ENCODE results near the gene KCNK4.

DNA sequence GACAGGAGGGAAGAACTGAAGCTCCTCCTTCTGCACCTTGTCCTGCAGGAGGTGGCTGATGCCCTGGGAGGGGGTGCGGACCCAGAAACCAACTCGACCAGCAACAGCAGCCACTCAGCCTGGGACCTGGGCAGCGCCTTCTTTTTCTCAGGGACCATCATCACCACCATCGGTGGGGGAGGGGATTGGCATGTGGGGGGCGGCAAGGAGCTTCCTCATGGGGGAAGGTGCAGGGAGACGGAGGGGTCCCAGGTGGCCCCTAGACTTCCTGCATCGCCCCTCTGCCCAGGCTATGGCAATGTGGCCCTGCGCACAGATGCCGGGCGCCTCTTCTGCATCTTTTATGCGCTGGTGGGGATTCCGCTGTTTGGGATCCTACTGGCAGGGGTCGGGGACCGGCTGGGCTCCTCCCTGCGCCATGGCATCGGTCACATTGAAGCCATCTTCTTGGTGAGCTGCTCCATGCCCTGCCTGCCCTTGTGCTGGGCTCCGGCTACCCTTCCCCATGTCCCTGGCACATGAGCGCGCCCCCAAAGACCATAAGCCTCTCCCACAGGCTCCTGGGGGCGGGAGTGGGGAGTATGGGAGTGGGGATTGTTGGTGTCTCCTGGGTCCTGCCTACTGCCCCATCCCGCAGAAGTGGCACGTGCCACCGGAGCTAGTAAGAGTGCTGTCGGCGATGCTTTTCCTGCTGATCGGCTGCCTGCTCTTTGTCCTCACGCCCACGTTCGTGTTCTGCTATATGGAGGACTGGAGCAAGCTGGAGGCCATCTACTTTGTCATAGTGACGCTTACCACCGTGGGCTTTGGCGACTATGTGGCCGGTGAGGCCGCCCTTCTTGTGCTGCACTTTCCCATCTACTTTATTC, 6.0 kb downstream of the KCNK4 start:
- TF ChIP-seq, protein P1, sequence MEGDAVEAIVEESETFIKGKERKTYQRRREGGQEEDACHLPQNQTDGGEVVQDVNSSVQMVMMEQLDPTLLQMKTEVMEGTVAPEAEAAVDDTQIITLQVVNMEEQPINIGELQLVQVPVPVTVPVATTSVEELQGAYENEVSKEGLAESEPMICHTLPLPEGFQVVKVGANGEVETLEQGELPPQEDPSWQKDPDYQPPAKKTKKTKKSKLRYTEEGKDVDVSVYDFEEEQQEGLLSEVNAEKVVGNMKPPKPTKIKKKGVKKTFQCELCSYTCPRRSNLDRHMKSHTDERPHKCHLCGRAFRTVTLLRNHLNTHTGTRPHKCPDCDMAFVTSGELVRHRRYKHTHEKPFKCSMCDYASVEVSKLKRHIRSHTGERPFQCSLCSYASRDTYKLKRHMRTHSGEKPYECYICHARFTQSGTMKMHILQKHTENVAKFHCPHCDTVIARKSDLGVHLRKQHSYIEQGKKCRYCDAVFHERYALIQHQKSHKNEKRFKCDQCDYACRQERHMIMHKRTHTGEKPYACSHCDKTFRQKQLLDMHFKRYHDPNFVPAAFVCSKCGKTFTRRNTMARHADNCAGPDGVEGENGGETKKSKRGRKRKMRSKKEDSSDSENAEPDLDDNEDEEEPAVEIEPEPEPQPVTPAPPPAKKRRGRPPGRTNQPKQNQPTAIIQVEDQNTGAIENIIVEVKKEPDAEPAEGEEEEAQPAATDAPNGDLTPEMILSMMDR (conservative IDR thresholded peaks at IDR 0.05; ENCODE audit: low read depth, low read length), result no peak
- no peak for TF ChIP-seq EZH2 (IDR thresholded peaks at IDR 0.05; ENCODE audit: borderline replicate concordance, low read depth, low read length, poor library complexity, severe bottlenecking)

Measured in A673 (cell line).